Renal cortical epithelial cell (primary cell): ENCODE data around the gene LRRFIP1. TPM values are rescaled to one million over a fixed set of nuclear protein-coding genes. Genes with fewer than 3 reads are reported as not detected.
"Not testable (repeated sequence)": the region's sequence is repeated elsewhere in the genome, so short reads cannot be mapped to it uniquely, and the experiment has no call there.

Experiments used
- DNase-seq: peaks from one replicate; pipeline ENCODE4 v3.0.0-alpha.2; 2011; ENCODE audit warnings: low read depth
- total RNA-seq: library from RNA; depleted of rRNA; stranded (reverse); fragments of >200 nt; gene quantifications from 2 replicates; pipeline ENCODE4 v1.2.3, GENCODE V29; 2014

Gene LRRFIP1
- total RNA-seq, 1 donor from 2014 or later = 156 TPM

GRCh38 chr2:237743561-237744269 lies 116.3 kb downstream of the LRRFIP1 start:
- DNase-seq = peak; percentile 46

GRCh38 chr2:237744270-237744612 lies 116.9 kb downstream of the LRRFIP1 start:
- no peak for DNase-seq

GRCh38 chr2:237744613-237745249 lies 117.3 kb downstream of the LRRFIP1 start:
- peak; percentile 24 for DNase-seq

- DNase-seq = no peak
Observed at GRCh38 chr2:237745250-237745613, 117.8 kb downstream of the LRRFIP1 start.

- no peak for DNase-seq
Observed at GRCh38 chr2:237746302-237747080, 119.1 kb downstream of the LRRFIP1 start.

GRCh38 chr2:237747189-237747588 lies 119.8 kb downstream of the LRRFIP1 start:
- DNase-seq = no peak

- DNase-seq = no peak
Observed at GRCh38 chr2:237749002-237749401, 121.6 kb downstream of the LRRFIP1 start.

GRCh38 chr2:237749961-237750360 lies 122.6 kb downstream of the LRRFIP1 start:
- no peak for DNase-seq

- DNase-seq = not testable (repeated sequence)
Observed at GRCh38 chr2:237750441-237750840, 123.1 kb downstream of the LRRFIP1 start.

GRCh38 chr2:237752761-237753165 lies 125.4 kb downstream of the LRRFIP1 start:
- DNase-seq = no peak

GRCh38 chr2:237754182-237754581 lies 126.8 kb downstream of the LRRFIP1 start:
- DNase-seq = no peak

GRCh38 chr2:237754626-237755248 lies 127.3 kb downstream of the LRRFIP1 start:
- no peak for DNase-seq

GRCh38 chr2:237757616-237758015 lies 130.2 kb downstream of the LRRFIP1 start:
- DNase-seq = no peak

- no peak for DNase-seq
Observed at GRCh38 chr2:237758185-237758584, 130.8 kb downstream of the LRRFIP1 start.

- no peak for DNase-seq
Observed at GRCh38 chr2:237759176-237759575, 131.8 kb downstream of the LRRFIP1 start.

- DNase-seq = no peak
Observed at GRCh38 chr2:237760506-237761502, 133.4 kb downstream of the LRRFIP1 start.

GRCh38 chr2:237762291-237763182 lies 135.2 kb downstream of the LRRFIP1 start:
- not testable (repeated sequence) for DNase-seq

- DNase-seq = no peak
Observed at GRCh38 chr2:237763812-237764211, 136.4 kb downstream of the LRRFIP1 start.

GRCh38 chr2:237765122-237765521 lies 137.7 kb downstream of the LRRFIP1 start:
- not testable (repeated sequence) for DNase-seq

GRCh38 chr2:237765875-237766274 lies 138.5 kb downstream of the LRRFIP1 start:
- no peak for DNase-seq
